GM10248 (cell line): ENCODE data around the gene FAM3B.

Source experiments
- CTCF ChIA-PET: fragments of 300-600 bp; sonication (Branson Sonifier 250); formaldehyde crosslinking; extraction: SDS; loops from one replicate; lab custom pipeline; 2021; ENCODE audit warnings: antibody characterized with exemption; lab: Yijun Ruan, JAX
- POLR2A ChIA-PET: fragments of 350-650 bp; sonication (Branson Sonifier 250); formaldehyde crosslinking; extraction: SDS; loops from one replicate; lab custom pipeline; 2020; ENCODE audit warnings: antibody characterized with exemption; lab: Yijun Ruan, JAX
- DNase-seq: peaks from one replicate; pipeline ENCODE4 v3.0.0; 2012; ENCODE audit errors: extremely low spot score
- TF ChIP-seq, protein P1 (sequence below): IDR thresholded peaks from 2 replicates; pipeline ENCODE4 v1.5.1; 2012; ENCODE audit warnings: mild to moderate bottlenecking, low read depth; ENCODE audit errors: extremely low read depth, missing control alignments, control extremely low read depth

The FAM3B gene

DNA sequence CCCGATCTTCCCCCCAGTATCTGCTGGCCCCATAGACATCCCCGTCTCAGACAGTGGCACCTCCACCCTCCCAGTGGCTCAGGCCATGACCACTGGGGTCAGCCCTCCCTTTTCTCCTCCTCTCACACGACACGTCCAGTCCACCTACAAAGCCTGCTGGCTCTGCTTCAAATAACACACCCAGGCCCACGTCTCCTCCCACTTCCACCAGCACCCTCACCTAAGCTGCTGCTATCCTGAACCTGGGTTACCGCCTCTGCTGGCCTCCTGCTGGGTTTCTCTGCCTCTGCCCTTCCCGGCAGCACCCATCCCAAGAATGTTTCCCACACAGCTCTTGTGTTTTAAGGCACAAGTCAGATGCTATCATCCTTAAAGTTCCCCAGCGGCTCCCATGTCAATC is 71.2 kb downstream of the FAM3B start:
- ChIA-PET POLR2A (no interaction called here), CTCF (interaction anchor here (1.3 kb wide), 1 partner anchor 10 kb away, joined by 3 read pairs; no protein-coding TSS in a partner anchor)
- no peak for DNase-seq
- TF ChIP-seq, protein P1, sequence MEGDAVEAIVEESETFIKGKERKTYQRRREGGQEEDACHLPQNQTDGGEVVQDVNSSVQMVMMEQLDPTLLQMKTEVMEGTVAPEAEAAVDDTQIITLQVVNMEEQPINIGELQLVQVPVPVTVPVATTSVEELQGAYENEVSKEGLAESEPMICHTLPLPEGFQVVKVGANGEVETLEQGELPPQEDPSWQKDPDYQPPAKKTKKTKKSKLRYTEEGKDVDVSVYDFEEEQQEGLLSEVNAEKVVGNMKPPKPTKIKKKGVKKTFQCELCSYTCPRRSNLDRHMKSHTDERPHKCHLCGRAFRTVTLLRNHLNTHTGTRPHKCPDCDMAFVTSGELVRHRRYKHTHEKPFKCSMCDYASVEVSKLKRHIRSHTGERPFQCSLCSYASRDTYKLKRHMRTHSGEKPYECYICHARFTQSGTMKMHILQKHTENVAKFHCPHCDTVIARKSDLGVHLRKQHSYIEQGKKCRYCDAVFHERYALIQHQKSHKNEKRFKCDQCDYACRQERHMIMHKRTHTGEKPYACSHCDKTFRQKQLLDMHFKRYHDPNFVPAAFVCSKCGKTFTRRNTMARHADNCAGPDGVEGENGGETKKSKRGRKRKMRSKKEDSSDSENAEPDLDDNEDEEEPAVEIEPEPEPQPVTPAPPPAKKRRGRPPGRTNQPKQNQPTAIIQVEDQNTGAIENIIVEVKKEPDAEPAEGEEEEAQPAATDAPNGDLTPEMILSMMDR = no peak

DNA sequence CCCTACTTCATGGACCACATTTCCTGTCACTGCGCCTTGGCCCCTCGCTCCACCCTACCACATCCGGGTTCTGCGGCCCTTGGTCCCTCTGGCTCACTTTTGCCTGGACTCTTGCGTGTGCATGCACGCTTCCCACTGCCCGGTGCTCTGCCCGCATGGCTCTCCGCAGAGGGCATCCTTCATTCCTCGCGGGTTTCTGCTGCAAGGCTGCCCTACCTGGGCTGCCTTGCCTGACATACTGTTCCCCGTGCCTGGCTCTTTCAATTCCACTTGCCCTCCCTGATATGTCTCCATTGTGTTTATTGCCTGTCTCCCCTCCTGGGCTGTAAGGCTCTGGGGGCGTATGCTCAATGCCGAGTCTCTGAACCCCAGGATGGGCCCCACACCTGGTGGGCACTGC is 71.7 kb downstream of the FAM3B start:
- ChIA-PET POLR2A (no interaction called here), CTCF (no interaction called here)
- DNase-seq = no peak
- TF ChIP-seq, protein P1 = no peak

DNA sequence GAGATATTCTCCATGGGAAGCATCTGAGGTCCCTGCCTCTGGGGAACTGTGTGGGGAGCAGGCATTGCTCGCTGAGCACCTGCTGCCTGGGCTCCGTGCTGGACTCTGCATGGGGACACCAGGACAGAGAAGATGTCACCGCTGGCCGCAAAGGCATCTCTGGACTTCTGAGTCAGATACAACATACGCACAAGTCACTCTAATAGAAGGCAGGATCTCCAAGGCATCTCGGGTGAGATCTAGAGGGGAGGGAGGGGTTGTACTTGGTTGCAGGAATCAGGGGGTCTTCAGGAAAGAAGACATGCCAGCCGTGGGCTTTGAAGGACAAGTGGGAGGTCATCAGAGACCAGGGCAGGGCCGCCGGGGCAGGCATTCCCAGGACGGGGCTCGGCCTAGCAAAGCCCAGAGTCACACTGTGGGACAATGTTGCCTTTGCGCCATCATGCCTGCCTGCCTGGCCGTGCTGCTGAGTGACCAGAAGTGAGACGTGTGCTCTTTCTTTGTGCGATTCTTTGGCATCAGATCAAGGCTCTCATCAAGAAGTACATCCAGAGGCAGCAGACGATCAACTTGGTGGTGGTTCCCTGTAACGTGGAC is 73.5 kb downstream of the FAM3B start:
- POLR2A ChIA-PET = no interaction called here
- TF ChIP-seq, protein P1 = no peak
- CTCF ChIA-PET = no interaction called here
- no peak for DNase-seq

DNA sequence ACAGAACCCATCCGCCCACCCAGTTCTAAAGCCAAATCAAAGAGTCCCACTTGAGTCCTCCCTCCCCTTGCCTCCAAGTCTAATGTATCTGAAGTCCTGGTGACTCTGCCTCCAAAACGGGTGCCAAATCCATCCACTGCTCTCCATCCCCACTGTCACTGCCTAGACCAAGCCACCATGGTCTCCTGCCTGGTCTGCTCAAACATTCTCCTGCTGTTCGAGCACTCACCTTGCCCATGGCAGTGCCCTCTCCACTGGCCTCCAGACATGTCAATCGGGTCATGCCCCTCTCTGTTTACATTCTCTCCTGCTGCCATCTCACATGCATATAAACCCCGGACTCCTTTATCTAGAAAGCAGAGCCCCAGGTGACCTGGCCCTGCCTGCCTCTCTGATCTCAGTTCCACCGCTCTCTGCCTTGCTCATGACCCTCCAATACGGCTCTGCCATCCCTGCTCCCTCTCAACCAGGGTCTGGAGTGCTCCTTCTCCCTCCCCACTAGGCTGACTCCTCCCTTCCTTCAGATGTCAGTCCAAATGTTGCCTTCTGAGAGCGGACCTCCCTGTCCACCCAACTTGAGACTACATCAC is 77.4 kb downstream of the FAM3B start:
- DNase-seq = no peak
- ChIA-PET CTCF (no interaction called here), POLR2A (no interaction called here)
- TF ChIP-seq, protein P1 = no peak

DNA sequence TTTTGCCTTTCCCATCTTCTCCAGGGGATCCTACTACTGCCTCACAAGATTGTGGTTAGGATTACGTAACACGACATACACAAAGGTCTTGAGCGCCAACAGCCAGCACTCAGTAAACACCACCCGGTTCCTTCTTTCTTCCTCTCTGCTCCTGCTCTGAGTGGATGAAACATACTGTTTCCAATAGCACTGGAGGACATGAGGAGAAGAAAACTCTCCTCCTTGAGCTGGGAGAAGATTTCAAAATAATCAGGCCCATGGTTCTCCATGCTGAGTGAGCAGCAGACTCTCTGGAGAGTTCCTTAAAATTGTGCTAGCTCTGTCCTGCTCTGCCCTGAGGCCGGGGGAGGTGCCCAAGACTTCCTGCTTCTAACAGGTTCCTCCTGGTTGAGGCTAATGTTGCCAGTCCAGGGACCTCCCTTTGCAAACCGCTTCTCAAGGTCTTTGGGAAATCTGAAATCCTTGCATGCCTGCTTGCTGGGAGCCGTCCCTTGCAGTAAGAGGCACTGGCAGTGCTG is 80.0 kb downstream of the FAM3B start:
- CTCF ChIA-PET = interaction anchor here (1.0 kb wide), 1 partner anchor 15 kb away, joined by 3 read pairs; no protein-coding TSS in a partner anchor
- POLR2A ChIA-PET = no interaction called here
- TF ChIP-seq, protein P1 = no peak
- DNase-seq = no peak

DNA sequence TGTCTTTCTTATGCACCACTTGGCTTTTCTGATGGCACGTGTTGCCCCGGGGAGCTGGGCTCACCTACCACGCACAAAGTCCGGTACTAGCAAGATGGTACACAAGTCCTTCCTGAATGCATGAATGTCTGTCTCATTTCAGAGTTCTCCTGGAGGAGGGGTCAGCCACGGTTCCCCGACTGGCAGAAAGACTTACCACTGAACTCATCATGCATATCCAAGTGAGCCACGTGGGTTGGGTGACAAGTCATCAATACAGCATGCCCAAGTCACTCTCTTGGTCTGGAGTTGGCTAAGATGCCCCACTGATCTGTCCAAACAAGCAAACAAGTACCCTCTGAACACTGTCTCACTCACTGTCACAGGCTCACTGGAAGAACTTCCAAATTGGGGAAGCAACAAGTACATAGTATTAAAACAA is 80.9 kb downstream of the FAM3B start:
- POLR2A ChIA-PET = no interaction called here
- TF ChIP-seq, protein P1 = no peak
- no peak for DNase-seq
- CTCF ChIA-PET = interaction anchor here (1.0 kb wide), 1 partner anchor 14 kb away, joined by 3 read pairs; no protein-coding TSS in a partner anchor
